ENCODE measurements around the gene TMEM209.
A peak's percentile ranks its signal among the peaks of the same experiment; 100 is the strongest.

TMEM209 gene

DNA sequence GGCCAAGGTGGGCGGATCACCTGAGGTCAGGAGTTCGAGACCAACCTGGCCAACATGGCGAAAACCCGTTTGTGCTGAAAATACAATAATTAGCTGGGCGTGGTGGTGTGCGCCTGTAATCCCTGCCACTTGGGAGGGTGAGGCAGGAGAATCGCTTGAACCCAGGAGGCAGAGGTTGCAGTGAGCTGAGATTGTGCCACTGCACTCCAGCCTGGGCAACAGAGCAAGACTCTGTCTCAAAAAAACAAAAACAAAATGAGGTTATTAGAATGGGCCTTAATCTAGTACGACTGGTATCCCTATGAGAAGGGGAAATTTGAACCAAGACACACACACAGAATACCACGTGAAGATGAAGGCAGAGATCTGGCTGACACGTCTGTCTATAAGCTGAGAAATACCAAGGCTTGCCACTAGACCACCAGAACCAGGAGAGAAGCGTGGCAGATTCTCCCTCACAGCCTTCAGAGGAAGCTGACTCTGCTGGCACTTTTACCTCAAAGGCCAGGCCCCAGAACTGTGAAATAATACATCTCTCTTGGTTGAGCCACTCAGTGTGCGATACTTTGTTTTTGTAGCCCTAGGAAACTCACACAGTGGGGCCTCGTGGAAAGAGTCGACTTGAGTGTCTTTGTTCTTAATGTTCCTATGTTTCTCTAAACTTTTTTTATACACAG, 59.6 kb downstream of the TMEM209 start:
- peak; percentile 44 for DNase-seq (ENCODE audit: low read depth)
- TF ChIP-seq, protein P1, sequence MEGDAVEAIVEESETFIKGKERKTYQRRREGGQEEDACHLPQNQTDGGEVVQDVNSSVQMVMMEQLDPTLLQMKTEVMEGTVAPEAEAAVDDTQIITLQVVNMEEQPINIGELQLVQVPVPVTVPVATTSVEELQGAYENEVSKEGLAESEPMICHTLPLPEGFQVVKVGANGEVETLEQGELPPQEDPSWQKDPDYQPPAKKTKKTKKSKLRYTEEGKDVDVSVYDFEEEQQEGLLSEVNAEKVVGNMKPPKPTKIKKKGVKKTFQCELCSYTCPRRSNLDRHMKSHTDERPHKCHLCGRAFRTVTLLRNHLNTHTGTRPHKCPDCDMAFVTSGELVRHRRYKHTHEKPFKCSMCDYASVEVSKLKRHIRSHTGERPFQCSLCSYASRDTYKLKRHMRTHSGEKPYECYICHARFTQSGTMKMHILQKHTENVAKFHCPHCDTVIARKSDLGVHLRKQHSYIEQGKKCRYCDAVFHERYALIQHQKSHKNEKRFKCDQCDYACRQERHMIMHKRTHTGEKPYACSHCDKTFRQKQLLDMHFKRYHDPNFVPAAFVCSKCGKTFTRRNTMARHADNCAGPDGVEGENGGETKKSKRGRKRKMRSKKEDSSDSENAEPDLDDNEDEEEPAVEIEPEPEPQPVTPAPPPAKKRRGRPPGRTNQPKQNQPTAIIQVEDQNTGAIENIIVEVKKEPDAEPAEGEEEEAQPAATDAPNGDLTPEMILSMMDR (conservative IDR thresholded peaks at IDR 0.05; ENCODE audit: low read depth, low read length), result peak; percentile 12

GRCh38 chr7:130144312-130145171, 60.7 kb downstream of the TMEM209 start:
- H3K4me3 ChIP-seq (ENCODE audit: low read depth, low read length), result no peak overlapping the region
- TF ChIP-seq, protein P1 (conservative IDR thresholded peaks at IDR 0.05; ENCODE audit: low read depth, low read length), result no peak
- peak; percentile 85 for DNase-seq (ENCODE audit: low read depth)

More for the DNA sequence above, 59.6 kb downstream of the TMEM209 start:
- no peak overlapping the region for H3K4me3 ChIP-seq (ENCODE audit: low read depth, low read length)

DNA sequence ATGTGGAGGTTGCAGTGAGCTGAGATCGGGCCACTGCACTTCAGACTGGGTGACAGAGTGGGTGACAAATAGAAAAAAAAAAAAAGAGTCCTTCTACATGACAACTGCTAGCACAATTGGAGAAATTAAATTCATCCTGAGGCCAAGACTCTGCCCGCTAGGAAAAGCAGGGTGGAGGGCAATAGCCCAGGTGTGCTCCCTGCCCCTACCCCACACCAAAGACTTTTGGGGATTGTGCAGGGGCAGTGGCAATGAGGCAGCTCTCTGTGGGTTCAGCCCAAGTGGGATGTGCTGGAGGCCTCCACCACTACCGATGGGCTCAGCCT, 61.3 kb downstream of the TMEM209 start:
- DNase-seq (ENCODE audit: low read depth), result no peak
- TF ChIP-seq, protein P1 (conservative IDR thresholded peaks at IDR 0.05; ENCODE audit: low read depth, low read length), result no peak
- H3K4me3 ChIP-seq (ENCODE audit: low read depth, low read length), result no peak overlapping the region

GRCh38 chr7:130143334-130143732, 61.9 kb downstream of the TMEM209 start:
- TF ChIP-seq, protein P1 (conservative IDR thresholded peaks at IDR 0.05; ENCODE audit: low read depth, low read length), result no peak
- no peak for DNase-seq (ENCODE audit: low read depth)

GRCh38 chr7:130142654-130143333, 62.4 kb downstream of the TMEM209 start:
- no peak for DNase-seq (ENCODE audit: low read depth)
- TF ChIP-seq, protein P1 (conservative IDR thresholded peaks at IDR 0.05; ENCODE audit: low read depth, low read length), result no peak
- no peak overlapping the region for H3K4me3 ChIP-seq (ENCODE audit: low read depth, low read length)

More at GRCh38 chr7:130143334-130143732, 61.9 kb downstream of the TMEM209 start:
- H3K4me3 ChIP-seq (ENCODE audit: low read depth, low read length), result no peak overlapping the region

- TF ChIP-seq, protein P1 (conservative IDR thresholded peaks at IDR 0.05; ENCODE audit: low read depth, low read length), result no peak
- H3K4me3 ChIP-seq (ENCODE audit: low read depth, low read length), result peak overlapping the region; percentile 68
- DNase-seq (ENCODE audit: low read depth), result no peak
These were observed 63.1 kb downstream of the TMEM209 start for GRCh38 chr7:130141884-130142653.
